T-helper 2 cell (primary cell): ENCODE results near the gene SMIM36.
"Not testable (repeated sequence)": the region's sequence is repeated elsewhere in the genome, so short reads cannot be mapped to it uniquely, and the experiment has no call there.

Experiments used
- DNase-seq, 5 experiments: peaks; one replicate each; pipeline versions ENCODE4 v3.0.0 to v3.0.0-alpha.2; 2012 to 2022

Gene SMIM36

DNA sequence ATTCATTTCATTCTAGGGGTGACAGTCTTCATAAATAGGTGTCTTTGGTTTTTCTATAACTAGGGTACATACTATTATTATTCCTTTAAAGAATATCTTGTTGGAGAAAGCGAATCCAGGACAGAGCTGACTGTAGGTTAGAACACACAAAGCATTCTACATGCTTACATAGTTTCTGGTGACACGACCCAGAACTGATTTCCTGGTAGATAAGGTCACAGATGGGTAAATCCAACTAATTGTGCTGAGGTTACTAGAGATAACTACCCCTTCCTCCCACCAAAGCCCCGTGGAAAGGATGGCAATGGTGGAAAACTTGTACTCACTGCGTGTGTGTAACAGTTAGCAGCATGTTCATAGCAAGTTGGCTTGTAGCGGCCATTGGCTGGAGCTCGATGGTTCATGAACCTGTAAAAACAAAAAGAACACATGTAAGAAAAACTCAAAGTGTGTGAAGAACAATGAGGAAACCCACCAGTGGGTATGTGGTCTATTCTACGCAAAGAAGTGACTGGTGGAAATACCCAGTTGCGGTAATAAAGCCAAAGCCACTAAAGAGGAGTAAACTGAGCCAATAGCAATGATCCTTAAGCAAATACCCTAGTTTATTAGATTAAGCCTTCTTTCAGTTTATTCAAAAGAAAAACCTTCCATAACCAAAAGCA, 97.3 kb downstream of the SMIM36 start:
- peak in 1 of 5 experiments; percentile 68 for DNase-seq

DNA sequence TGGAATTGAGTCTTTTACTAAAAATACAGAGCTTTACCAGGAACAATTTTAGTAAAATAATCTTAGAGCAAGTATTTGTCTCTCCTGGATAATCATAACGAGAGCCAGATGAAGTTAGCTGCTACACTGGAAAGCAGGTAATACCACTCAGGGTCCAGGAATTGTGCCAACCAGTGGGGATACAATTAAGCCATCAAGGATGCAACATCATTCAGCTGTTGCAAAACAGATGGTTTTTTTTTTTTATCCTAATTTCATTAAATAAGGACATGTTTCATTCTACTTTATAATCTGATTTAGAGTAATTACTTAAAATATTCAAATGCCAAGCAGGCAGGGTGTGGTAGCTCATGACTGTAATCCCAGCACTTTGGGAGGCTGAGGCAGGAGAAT, 99.8 kb downstream of the SMIM36 start:
- DNase-seq = no peak

DNA sequence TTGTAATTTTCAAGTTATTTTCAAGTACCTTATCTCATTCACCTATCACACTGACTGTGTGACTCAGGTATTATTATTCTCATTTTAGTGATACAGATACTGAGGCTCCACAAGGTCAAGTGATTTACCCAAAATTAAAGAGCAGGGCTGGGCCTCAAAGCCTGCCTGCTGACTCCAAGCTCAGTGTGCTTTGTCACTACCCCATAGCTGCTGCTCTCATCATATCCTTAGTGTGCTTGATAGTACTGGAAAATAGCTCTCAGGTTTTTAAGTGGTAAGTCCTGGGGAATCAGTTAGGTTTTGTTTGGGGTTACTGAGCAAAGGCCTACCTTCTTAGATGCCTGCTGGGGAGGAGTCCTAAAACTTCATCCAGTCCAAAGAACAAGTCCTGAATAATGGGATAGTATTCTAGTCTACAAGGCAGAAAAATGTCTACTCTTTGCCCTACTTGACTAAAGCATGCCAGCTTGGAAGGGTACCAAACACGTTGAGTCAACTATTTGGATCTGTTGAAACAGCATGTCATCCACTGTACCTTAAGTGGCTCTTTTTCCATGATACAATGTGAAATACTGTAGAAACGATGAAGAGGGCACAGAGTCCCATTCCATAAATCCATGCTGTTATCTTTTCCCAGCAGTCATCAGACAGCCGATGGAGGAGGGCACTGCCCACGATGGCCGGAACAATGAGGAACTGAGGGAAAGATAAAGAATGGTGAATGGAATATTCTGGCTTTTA, 100.4 kb downstream of the SMIM36 start:
- DNase-seq = no peak

- DNase-seq = no peak
These were observed 102.0 kb downstream of the SMIM36 start for GRCh38 chr17:55409030-55409800.

GRCh38 chr17:55407641-55408566, 103.3 kb downstream of the SMIM36 start:
- DNase-seq = no peak

- no peak for DNase-seq
These were observed 105.7 kb downstream of the SMIM36 start for GRCh38 chr17:55405600-55405999.

DNA sequence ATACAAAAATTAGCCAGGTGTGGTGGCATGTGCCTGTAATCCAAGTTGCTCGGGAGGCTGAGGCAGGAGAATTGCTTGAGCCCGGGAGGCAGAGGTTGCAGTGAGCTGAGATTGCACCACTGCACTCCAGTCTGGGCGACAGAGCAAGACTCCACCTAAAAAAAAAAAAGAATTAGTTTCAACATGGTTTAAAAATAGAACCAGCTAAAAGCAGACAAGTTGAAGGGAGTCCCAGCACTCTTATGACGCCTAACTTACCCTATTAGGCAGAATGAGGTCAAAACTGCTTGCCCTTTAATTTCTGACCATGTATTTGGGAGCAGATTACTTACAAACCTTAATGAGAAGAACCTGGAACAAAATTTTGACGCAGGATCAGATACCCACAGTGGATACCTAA, 107.1 kb downstream of the SMIM36 start:
- DNase-seq = not testable (repeated sequence)

DNA sequence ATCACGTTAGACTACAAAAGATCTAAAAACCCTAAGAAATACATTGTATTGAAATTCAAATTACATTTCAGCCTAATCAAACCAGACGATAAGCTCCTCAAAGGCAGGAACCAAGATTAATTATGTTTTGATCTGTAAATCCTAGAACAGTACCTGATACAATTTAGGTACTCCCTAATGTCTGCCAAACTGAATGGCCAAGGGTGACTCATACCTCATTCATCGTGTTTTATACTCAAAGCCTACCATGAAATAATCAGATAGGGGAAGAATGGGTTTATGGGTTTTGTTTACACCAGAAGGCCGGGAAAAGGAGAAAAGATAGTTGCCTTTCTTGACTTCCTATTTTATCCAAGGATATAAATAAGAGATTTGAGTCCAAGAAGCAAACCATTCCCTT, 108.9 kb downstream of the SMIM36 start:
- DNase-seq = no peak
